Gastroesophageal sphincter (tissue), 4 donors: ENCODE data around the gene ANKS1A. TPM values are rescaled to one million over a fixed set of nuclear protein-coding genes. Genes with fewer than 3 reads are reported as not detected.
A peak's percentile ranks its signal among the peaks of the same experiment; 100 is the strongest.

Source experiments
- ATAC-seq: fragments of 150-250 bp; one replicate; pipeline ENCODE4 v1.9.1; 2016; ENCODE audit warnings: mild to moderate bottlenecking, moderate library complexity
- H3K27ac ChIP-seq, 4 donors: fragments of 200-600 bp; sonication (generic) in 3 of 4; 1 replicate in 3 of 4; 2 replicates in 1 of 4; pipeline ENCODE4 v1.5.1; 2016 to 2019
- H3K27me3 ChIP-seq: fragments of 200-600 bp; sonication (generic); one replicate; pipeline ENCODE4 v1.5.1; 2019
- H3K36me3 ChIP-seq, 2 donors: fragments of 200-600 bp; sonication (generic); one replicate each; pipeline ENCODE4 v1.5.1; 2019; ENCODE audit warnings: control low read depth in 1 of 2
- H3K4me1 ChIP-seq, 3 donors: fragments of 200-600 bp; sonication (generic); 1 replicate in 2 of 3; 2 replicates in 1 of 3; pipeline ENCODE4 v1.5.1; 2016 to 2019; ENCODE audit warnings: control low read depth in 2 of 3
- H3K4me3 ChIP-seq, 2 donors: fragments of 200-600 bp; sonication (generic); one replicate each; pipeline ENCODE4 v1.5.1; 2019; ENCODE audit warnings: mild to moderate bottlenecking in 1 of 2, moderate library complexity in 1 of 2
- H3K9me3 ChIP-seq, 3 donors: fragments of 200-600 bp; sonication (generic); one replicate each; pipeline ENCODE4 v1.5.1; 2017 to 2019; ENCODE audit warnings: control low read depth in 2 of 3
- EP300 ChIP-seq: sonication (generic); formaldehyde crosslinking; IDR thresholded peaks from one replicate; pipeline ENCODE4 v1.6.1; 2017; ENCODE audit warnings: antibody characterized with exemption, mild to moderate bottlenecking
- POLR2A ChIP-seq, 2 donors: fragments of 450-650 bp; IDR thresholded peaks; one replicate each; pipeline ENCODE4 v1.6.1; 2017; ENCODE audit warnings: antibody characterized with exemption in 2 of 2, mild to moderate bottlenecking in 2 of 2, moderate library complexity in 1 of 2
- POLR2AphosphoS5 ChIP-seq: sonication (generic); formaldehyde crosslinking; IDR thresholded peaks from one replicate; pipeline ENCODE4 v1.6.1; 2017; ENCODE audit warnings: antibody characterized with exemption
- WGBS, 2 donors: methylation state at CpG; one replicate each; pipeline ENCODE4 v1.1.5; 2018; ENCODE audit warnings: low coverage in 1 of 2; 5-methylcytosine and 5-hydroxymethylcytosine counted together
- small RNA-seq, 4 donors: library from RNA; depleted of rRNA; stranded (forward); fragments of <200 nt; gene quantifications; one replicate each; pipeline ENCODE3, GENCODE V24; 2016
- total RNA-seq, 4 donors: library from RNA; depleted of rRNA; stranded (reverse); fragments of >200 nt; gene quantifications; one replicate each; pipeline ENCODE4 v1.1.0, GENCODE V29; 2016
- TF ChIP-seq, protein P1 (sequence below), 4 experiments: fragments of 200-600 bp in 2 of 4; fragments of 450-650 bp in 2 of 4; sonication (generic) in 1 of 4; IDR thresholded peaks; one replicate each; pipeline ENCODE4 v1.5.1; 2017 to 2019; ENCODE audit warnings: antibody characterized with exemption in 4 of 4, mild to moderate bottlenecking in 2 of 4, moderate library complexity in 2 of 4

ANKS1A gene
- total RNA-seq, 4 donors from 2014 or later, result 52.0 to 135 (median 88.4) TPM

DNA sequence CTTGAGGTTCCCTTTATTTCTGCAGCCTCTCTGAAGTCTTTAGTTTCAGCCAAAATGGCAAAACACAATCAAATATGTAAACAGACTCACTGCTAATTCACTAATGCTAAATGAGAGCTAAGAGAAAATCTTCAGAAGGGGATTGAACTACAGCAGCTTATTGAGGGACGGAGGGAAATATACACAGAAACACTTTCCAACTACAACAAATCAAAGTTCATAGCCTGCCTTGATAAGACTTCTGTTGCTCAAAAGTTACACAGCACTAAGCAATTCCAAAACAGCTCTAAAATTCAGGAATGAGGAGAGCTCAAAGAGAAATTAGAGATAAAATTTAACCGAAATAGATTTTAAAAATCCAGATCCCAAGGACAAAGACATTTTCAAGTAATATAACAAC lies 250.4 kb downstream of the ANKS1A start:
- H3K27me3 ChIP-seq, result peaks cover 11% of the 10 kb centered on the region
- no peaks in the 10 kb centered on the region for H3K36me3 ChIP-seq
- H3K4me3 ChIP-seq, result no peak overlapping the region
- no peak overlapping the region for H3K27ac ChIP-seq
- peaks cover 0 to 16% (median 9%) of the 10 kb centered on the region in 3 donors for H3K4me1 ChIP-seq
- TF ChIP-seq POLR2A (IDR thresholded peaks at IDR 0.05) (no peak), EP300 (no peak), POLR2AphosphoS5 (no peak)
- TF ChIP-seq, protein P1, sequence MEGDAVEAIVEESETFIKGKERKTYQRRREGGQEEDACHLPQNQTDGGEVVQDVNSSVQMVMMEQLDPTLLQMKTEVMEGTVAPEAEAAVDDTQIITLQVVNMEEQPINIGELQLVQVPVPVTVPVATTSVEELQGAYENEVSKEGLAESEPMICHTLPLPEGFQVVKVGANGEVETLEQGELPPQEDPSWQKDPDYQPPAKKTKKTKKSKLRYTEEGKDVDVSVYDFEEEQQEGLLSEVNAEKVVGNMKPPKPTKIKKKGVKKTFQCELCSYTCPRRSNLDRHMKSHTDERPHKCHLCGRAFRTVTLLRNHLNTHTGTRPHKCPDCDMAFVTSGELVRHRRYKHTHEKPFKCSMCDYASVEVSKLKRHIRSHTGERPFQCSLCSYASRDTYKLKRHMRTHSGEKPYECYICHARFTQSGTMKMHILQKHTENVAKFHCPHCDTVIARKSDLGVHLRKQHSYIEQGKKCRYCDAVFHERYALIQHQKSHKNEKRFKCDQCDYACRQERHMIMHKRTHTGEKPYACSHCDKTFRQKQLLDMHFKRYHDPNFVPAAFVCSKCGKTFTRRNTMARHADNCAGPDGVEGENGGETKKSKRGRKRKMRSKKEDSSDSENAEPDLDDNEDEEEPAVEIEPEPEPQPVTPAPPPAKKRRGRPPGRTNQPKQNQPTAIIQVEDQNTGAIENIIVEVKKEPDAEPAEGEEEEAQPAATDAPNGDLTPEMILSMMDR (IDR thresholded peaks at IDR 0.05), result no peak
- whole genome bisulfite sequencing, 2 donors, result 49 to 77% methylated on average over 1 to 2 of the region's 2 CpGs
- no peaks in the 10 kb centered on the region for H3K9me3 ChIP-seq
- ATAC-seq, result no peak

DNA sequence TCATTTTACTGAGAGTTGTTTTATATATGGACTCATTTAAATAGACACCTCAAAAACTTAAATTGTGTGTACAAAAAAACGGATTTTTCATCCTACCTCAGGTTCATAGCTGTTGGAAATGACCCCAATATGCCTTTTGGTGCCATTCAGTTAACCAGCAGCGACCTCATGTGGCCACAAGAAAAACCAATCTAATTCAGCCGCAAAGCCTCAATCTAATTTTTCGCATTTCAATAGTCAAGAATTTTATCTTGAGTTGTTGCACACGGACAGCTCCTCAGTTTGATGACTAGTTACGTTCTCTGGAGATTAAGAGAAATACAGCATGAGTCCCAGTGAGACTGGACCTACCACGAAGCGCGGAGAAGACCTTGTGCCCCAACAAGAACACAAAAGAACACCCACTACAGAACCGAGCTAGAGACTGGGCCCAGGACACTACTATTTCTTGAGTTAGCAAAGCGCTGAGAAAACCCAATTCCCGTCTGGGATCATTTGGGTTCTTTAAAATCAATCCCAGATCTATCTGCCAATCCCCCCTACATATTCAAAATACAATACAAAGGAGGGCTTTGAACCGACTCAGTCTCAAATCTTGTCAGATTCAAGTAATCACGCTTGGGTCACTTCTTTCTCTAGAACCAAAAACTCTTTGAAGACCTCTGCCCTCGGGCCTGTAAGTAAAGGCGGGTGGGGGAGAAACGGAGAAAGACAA lies 251.0 kb downstream of the ANKS1A start:
- 25 to 35% methylated on average over 14 to 15 of the region's 17 CpGs for WGBS, 2 donors

DNA sequence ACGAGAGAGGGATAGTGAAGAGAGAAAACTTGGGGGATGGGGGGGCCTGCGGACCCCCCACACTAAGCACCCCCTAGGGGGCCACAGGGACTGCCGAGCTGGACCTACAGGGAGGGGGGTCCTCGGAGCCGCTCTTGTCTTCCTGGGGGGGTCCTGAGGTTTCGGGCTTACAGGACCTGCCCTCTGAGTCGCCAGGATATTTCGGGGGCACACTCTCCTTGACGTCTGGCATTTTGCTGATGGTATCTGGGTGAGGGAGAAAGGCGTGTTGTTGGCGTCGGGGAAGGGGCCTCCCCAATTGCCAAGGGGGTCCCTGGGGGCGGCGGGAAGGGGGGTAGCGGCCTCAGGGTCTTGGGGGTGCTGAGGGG lies 251.6 kb downstream of the ANKS1A start:
- peak; percentile 5 for ATAC-seq
- WGBS, 2 donors, result 33 to 80% methylated on average over 1 to 2 of the region's 15 CpGs
- H3K4me3 ChIP-seq, result peak overlapping the region in 1 of 2 donors; percentile 36

More for the DNA sequence above, 251.0 kb downstream of the ANKS1A start:
- no peak for ATAC-seq
- TF ChIP-seq POLR2A (IDR thresholded peaks at IDR 0.05), result no peak
- TF ChIP-seq, protein P1 (IDR thresholded peaks at IDR 0.05), result peak; percentile 62 to 94 (median 84)
- Histone ChIP-seq H3K4me3 (no peak overlapping the region), H3K27me3 (peaks cover 11% of the 10 kb centered on the region), H3K36me3 (no peaks in the 10 kb centered on the region), H3K9me3 (no peaks in the 10 kb centered on the region), H3K4me1 (peaks cover 0 to 16% (median 9%) of the 10 kb centered on the region in 3 donors), H3K27ac (no peak overlapping the region)

More for the DNA sequence above, 251.6 kb downstream of the ANKS1A start:
- Histone ChIP-seq H3K27ac (no peak overlapping the region), H3K4me1 (peaks cover 0 to 16% (median 9%) of the 10 kb centered on the region in 3 donors), H3K27me3 (peaks cover 11% of the 10 kb centered on the region), H3K36me3 (no peaks in the 10 kb centered on the region), H3K9me3 (no peaks in the 10 kb centered on the region)
- TF ChIP-seq, protein P1 (IDR thresholded peaks at IDR 0.05), result no peak
- no peak for TF ChIP-seq EP300
- no peak for TF ChIP-seq POLR2AphosphoS5
- no peak for TF ChIP-seq POLR2A (IDR thresholded peaks at IDR 0.05)

Small RNA genes lying within 50 kb of the gene (small RNA-seq; reads per million reads assigned to genes)
- gene AL138721.1, result 0 reads per million in 4 donors

Other genes starting within 250 kb of the ANKS1A start
- 100 to 1,000 TPM in 1 of 4 donors, 10 to 100 TPM in 3; 84.4 to 116 (median 96.6) TPM for gene ILRUN, start 192.5 kb upstream of the ANKS1A start, total RNA-seq
- gene SNRPC, start 131.8 kb upstream of the ANKS1A start, total RNA-seq, result 10 to 100 TPM; 39.0 to 72.0 (median 53.5) TPM
- 10 to 100 TPM in 1 of 4 donors, 1 to 10 TPM in 3; 6.4 to 11.8 (median 7.7) TPM for gene BLTP3A, start 97.2 kb upstream of the ANKS1A start, total RNA-seq
- gene TAF11, start 1.2 kb upstream of the ANKS1A start, total RNA-seq, result 10 to 100 TPM; 20.9 to 25.6 (median 23.2) TPM